Jurkat, Clone E6-1 (cell line): Measurements from ENCODE around the gene EVA1C. TPM values are rescaled to one million over a fixed set of nuclear protein-coding genes. Genes with fewer than 3 reads are reported as not detected.
A peak's percentile ranks its signal among the peaks of the same experiment; 100 is the strongest.
"Not testable (repeated sequence)": the region's sequence is repeated elsewhere in the genome, so short reads cannot be mapped to it uniquely, and the experiment has no call there.

Experiments used
- DNase-seq: peaks from one replicate; pipeline ENCODE4 v3.0.0-alpha.2; 2011; ENCODE audit warnings: low read depth, low spot score
- H3K4me3 ChIP-seq: 2 replicates; pipeline ENCODE4 v1.5.1; 2011; ENCODE audit warnings: mild to moderate bottlenecking, low read length, control low read depth, moderate library complexity
- polyA plus RNA-seq: library from polyadenylated mRNA; unstranded; fragments of >200 nt; gene quantifications from one replicate; pipeline ENCODE4 v1.2.1, GENCODE V29; 2012; ENCODE audit warnings: missing spikeins; ENCODE audit not compliant: insufficient read length, insufficient read depth

Gene EVA1C
- polyA plus RNA-seq = 9.8 TPM

DNA sequence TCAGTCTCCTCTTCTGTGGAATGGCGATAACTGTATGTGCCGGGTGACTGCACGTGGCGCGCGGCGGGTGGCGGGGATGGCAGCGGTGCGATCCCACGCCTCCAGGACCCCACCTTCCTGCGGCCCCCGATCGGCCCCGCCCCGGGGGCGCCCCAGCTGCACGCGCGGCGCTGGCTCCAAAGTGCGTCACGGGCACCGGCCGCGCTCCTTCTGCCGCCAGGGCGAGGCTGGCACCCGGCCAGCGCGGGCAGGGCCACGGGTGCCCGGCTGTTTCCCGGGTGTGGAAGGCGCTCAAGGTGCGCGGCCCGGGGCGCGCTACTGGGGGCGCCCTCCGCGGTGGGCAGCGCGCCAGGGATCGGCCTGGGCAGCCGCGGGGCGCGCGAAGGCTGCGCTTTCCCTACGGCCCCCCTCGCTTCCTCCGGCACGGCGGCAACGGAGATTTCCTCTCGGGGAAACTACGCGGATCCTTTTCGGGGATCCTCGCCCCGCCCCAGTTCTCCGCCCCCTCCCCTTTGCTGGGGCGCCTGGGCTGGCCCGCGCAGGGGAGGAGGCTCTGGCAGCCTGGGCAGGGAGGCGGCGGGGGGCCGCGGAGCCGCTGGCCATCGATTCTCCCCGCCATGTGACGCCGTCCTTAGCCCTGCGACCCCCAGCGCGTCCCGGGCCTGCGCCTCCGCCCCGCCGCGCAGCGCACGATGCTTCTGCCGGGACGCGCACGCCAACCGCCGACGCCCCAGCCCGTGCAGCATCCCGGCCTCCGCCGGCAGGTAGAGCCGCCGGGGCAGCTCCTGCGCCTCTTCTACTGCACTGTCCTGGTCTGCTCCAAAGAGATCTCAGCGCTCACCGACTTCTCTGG is at the start of gene EVA1C:
EVA1C (plus strand) TSS at position 545 of the 853 bp plus-strand sequence; CDS start at position 693, 148 bp downstream.
- no peak for DNase-seq
- H3K4me3 ChIP-seq = peak within 1 kb of the TSS; percentile 52

DNA sequence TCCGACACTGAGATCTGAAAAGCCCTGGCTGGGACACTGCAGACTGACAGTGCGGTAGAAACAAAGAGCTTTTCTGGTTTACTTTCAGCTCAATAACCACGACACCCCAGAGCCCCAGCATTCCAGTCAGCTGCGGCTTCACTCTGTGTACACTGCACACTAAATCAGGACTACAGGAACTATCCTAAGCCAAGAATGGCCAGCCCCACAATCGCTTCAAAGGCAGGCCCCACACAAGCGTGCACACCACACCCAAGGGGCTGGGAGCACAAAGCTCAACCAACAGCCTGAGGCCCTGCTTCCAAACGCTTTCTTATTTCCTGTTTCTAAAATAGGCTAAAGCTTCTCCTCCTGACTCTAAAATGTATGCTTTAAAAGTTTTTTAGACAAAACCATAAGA is 48.1 kb upstream of the EVA1C start:
- H3K4me3 ChIP-seq = no peak overlapping the region
- DNase-seq = peak; percentile 10

DNA sequence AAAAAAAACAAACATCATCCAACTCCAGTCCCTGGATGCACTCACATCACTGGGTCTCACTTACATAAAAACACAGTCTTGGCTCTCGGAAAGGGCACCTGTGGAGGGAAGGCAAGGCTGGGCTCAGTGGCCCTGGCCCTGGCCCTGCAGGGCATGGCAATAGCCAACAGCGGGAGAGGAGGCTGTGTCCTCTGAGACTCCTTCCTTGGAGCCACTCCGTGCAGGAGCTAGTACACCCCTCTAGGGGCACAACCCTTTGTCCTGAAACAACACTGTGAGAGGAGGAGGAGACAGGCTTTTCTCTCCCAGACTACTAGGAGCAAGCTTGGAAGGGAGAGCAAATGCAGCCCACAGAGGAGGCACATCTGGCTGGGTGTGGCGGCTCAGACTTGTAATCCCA is 47.7 kb upstream of the EVA1C start:
- no peak for DNase-seq
- H3K4me3 ChIP-seq = no peak overlapping the region

- no peak for DNase-seq
Observed at GRCh38 chr21:32366191-32366590, 46.3 kb upstream of the EVA1C start.

DNA sequence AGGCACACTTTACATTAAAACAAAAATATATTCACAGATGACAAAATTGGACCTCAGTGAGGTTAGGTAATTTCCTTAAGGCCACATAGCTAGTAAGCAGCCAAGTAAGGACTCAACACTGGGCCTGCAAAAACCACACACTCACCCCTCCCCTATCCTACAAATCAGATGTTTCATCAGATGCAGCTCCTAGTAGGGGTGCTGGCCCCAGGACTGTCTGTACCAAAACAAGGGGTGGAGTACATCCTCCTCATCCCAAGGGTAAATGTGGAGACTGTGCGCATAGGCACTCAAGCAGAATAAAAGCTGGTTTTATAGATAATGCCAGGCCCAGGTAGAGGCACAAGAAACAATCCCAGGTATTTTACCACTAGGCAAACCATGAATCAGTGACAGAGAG is 45.3 kb upstream of the EVA1C start:
- no peak overlapping the region for H3K4me3 ChIP-seq
- no peak for DNase-seq

More at GRCh38 chr21:32366191-32366590, 46.3 kb upstream of the EVA1C start:
- H3K4me3 ChIP-seq = no peak overlapping the region

DNA sequence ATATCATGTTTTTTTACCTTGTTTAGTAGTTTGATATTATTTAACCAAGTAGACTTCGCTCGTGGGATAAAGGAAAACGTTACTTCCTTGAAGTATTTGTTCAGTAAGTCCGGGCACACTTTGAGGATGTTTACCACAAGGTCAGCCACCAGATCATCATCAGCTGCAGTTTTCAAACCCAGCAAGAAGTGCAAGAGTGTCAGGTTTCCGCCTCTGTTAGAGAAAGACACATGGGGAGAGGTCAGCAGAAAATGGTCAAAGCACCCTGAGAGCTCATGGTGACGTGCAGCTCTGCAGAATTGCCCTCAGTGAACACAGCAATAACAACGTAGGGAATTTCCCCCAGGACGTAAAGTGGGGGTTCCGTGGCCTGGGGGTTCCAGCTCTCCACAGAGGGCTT is 44.1 kb upstream of the EVA1C start:
- no peak overlapping the region for H3K4me3 ChIP-seq
- no peak for DNase-seq

- DNase-seq, H3K4me3 ChIP-seq: not testable (repeated sequence)
Observed at GRCh38 chr21:32368961-32369360, 43.5 kb upstream of the EVA1C start.

GRCh38 chr21:32370998-32371766 is 41.3 kb upstream of the EVA1C start:
- no peak for DNase-seq
- no peak overlapping the region for H3K4me3 ChIP-seq

DNA sequence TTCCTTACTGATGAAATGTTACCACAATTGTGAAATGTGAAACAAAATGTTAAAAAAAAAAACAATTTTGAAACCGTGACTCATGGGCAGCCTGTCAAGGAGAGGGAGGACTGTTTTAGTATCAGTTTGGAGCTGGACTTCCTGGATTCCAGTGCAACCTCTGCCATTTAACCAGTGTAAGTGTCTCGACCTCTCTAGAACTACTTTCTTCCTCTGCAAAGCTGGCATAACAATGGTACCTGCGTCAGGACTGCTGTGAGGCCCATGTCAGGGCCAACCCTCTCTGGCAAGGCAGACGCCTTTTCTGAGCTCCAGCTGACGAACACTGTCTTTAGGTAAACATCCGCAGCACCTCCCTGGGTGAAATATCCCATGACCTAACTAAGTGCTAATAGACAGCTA is 40.6 kb upstream of the EVA1C start:
- no peak overlapping the region for H3K4me3 ChIP-seq
- DNase-seq = no peak

GRCh38 chr21:32372755-32373154 is 39.8 kb upstream of the EVA1C start:
- no peak for DNase-seq
- no peak overlapping the region for H3K4me3 ChIP-seq

- no peak for DNase-seq
- no peak overlapping the region for H3K4me3 ChIP-seq
Observed at GRCh38 chr21:32377506-32377905, 35.0 kb upstream of the EVA1C start.

DNA sequence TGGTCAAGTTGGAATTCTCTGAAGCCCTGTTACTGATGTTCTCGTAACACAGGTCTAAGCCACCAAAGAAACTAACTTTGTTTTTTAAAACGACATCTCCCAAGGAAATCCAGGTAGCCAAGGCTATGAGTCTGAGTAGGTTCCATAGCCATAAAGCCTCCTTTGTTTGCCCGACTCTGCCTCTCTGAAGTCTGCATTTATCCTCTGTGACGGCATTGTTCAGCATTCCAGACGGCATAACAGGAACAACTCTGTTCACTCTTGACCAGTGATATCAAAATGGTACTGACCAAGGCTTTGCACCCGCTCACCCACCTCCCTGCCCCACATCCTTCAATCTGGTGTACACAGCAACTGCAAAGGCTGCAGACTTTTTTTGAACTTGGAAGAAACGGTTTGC is 34.5 kb upstream of the EVA1C start:
- no peak for DNase-seq
- H3K4me3 ChIP-seq = no peak overlapping the region

DNA sequence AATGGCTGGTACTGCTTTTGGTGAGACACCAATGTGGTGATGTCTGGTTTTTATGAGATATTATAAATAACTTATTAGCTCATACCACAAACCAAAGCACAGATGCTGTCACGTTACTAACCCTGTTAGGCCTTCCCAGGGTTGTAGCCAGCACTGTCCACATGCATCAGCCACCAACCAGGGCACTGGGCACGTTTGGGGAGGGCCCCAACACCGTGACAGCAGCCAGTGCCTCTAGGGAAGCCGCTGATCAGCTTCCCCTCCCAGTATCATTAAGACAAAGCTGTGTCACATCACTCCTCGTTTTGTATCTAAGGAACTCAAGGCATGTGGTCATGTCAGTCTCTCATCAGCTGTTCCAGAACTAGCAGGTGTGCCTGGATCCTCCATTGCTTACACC is 33.5 kb upstream of the EVA1C start:
- H3K4me3 ChIP-seq = no peak overlapping the region
- DNase-seq = no peak

- no peak overlapping the region for H3K4me3 ChIP-seq
- no peak for DNase-seq
Observed at GRCh38 chr21:32380940-32381339, 31.6 kb upstream of the EVA1C start.

- no peak for DNase-seq
- no peak overlapping the region for H3K4me3 ChIP-seq
Observed at GRCh38 chr21:32381571-32381970, 30.9 kb upstream of the EVA1C start.

- H3K4me3 ChIP-seq = no peak overlapping the region
- no peak for DNase-seq
Observed at GRCh38 chr21:32382108-32382644, 30.3 kb upstream of the EVA1C start.

DNA sequence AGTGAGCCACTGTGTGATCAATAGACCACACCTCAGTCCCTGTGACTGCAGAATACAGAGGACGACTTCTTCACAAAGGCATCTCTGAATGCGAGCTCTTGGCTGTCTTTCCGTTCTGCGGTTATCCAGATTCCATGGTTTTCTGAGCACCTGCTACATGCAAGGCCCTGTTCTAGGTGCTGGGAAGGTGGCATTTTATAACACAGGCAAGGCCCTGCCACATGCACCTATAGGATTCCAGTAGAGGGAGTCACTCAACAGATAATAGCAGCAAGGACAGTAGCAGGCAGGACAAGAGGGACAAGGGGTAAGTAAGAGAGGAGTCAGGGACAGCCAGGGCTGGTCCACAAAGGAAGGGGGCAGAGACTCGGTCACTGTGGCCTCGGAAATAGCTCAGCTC is 28.7 kb upstream of the EVA1C start:
- DNase-seq = no peak
- H3K4me3 ChIP-seq = no peak overlapping the region

DNA sequence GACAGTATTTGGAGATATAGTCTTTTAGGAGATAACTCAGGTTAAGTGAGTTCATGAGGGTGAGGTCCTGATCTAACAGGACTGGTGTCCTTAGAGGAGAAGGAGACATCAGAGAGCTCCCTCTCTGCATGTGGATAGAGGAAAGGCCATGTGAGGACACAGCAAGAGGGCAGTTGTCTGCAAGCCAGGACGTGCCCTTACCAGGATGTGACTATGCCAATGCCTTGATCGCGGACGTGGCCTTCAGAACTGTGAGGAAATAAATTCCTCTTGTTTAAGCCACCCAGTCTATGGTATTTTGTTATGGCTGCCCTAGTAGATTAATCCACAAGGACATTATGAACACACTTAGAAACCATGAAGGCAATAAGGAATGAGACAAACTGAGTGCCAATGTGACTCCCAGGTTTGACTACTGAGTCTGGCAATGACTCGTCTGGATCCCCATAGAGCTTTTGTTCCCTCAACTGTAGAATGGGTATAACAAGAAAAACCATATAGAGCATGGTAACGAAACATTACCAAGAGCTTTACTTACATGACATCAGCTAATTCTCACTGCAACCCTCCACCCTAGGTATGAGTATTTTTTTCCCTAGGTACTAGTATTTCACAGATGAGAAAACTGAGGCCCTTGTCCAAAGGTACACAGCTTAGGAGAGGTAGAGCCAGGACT is 26.2 kb upstream of the EVA1C start:
- no peak overlapping the region for H3K4me3 ChIP-seq
- no peak for DNase-seq

- no peak for DNase-seq
- H3K4me3 ChIP-seq = no peak overlapping the region
Observed at GRCh38 chr21:32387151-32387550, 25.4 kb upstream of the EVA1C start.

DNA sequence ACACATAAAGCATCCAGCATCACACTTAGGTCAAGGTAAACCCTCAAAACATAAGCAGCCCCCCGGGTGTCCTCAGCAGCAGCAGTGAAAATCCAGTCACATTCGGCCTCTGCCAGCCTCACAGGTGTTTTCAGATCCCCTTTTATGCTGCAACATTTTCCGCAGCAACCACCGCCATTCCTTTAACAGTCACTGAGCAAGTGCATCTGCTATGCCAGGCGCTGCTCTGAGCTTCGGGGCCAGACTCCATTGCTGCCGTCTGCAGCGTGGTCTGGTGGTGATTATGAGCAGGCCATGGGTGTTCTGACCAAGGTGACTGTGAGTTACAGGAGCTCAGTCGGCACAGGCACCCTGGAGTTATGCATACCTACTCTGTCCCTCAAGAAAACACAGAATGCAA is 24.2 kb upstream of the EVA1C start:
- DNase-seq = no peak
- H3K4me3 ChIP-seq = no peak overlapping the region
